ENCODE data around the gene CPOX.
"Not testable (repeated sequence)": the region's sequence is repeated elsewhere in the genome, so short reads cannot be mapped to it uniquely, and the experiment has no call there.

The CPOX gene

GRCh38 chr3:98593046-98593936, at the start of gene CPOX:
Gene CPOX (minus strand): TSS chr3:98593611. CDS start chr3:98593504, 107 bp downstream.
- TF ChIP-seq CTCF (conservative IDR thresholded peaks at IDR 0.05; ENCODE audit: low read depth, low read length): no peak
- DNase-seq (ENCODE audit: low read depth): peak; percentile 85
- peak within 1 kb of the TSS; percentile 77 for H3K4me3 ChIP-seq (ENCODE audit: low read depth, low read length)

GRCh38 chr3:98642769-98643168, 49.4 kb upstream of the CPOX start:
- not testable (repeated sequence) for H3K4me3 ChIP-seq (ENCODE audit: low read depth, low read length); DNase-seq (ENCODE audit: low read depth)

- not testable (repeated sequence) for DNase-seq (ENCODE audit: low read depth); H3K4me3 ChIP-seq (ENCODE audit: low read depth, low read length)
Measured at GRCh38 chr3:98641756-98642155, 48.3 kb upstream of the CPOX start.

- not testable (repeated sequence) for H3K4me3 ChIP-seq (ENCODE audit: low read depth, low read length); DNase-seq (ENCODE audit: low read depth)
Measured at GRCh38 chr3:98638515-98638914, 45.1 kb upstream of the CPOX start.

GRCh38 chr3:98630416-98630815, 37.0 kb upstream of the CPOX start:
- no peak for TF ChIP-seq CTCF (conservative IDR thresholded peaks at IDR 0.05; ENCODE audit: low read depth, low read length)
- H3K4me3 ChIP-seq (ENCODE audit: low read depth, low read length): no peak overlapping the region
- DNase-seq (ENCODE audit: low read depth): no peak

GRCh38 chr3:98628317-98628716, 34.9 kb upstream of the CPOX start:
- TF ChIP-seq CTCF (conservative IDR thresholded peaks at IDR 0.05; ENCODE audit: low read depth, low read length): no peak

GRCh38 chr3:98626151-98626550, 32.7 kb upstream of the CPOX start:
- TF ChIP-seq CTCF (conservative IDR thresholded peaks at IDR 0.05; ENCODE audit: low read depth, low read length): no peak
- no peak overlapping the region for H3K4me3 ChIP-seq (ENCODE audit: low read depth, low read length)
- DNase-seq (ENCODE audit: low read depth): no peak

More at GRCh38 chr3:98628317-98628716, 34.9 kb upstream of the CPOX start:
- no peak overlapping the region for H3K4me3 ChIP-seq (ENCODE audit: low read depth, low read length)
- DNase-seq (ENCODE audit: low read depth): no peak

- DNase-seq (ENCODE audit: low read depth): no peak
- no peak overlapping the region for H3K4me3 ChIP-seq (ENCODE audit: low read depth, low read length)
- no peak for TF ChIP-seq CTCF (conservative IDR thresholded peaks at IDR 0.05; ENCODE audit: low read depth, low read length)
Measured at GRCh38 chr3:98623572-98624280, 30.3 kb upstream of the CPOX start.

Measured in choroid plexus epithelial cell (primary cell).